ENCODE data around the gene KCNC1. TPM values are rescaled to one million over a fixed set of nuclear protein-coding genes. Genes with fewer than 3 reads are reported as not detected.

KCNC1 gene
- total and polyA plus RNA-seq, 2 experiments from 2014 or later, result 0.01 to 0.20 TPM

- H3K4me2 ChIP-seq, result no peak overlapping the region
- no peaks in the 10 kb centered on the region for H3K9me2 ChIP-seq (replicated peaks; ENCODE audit: insufficient read depth)
- H4K20me1 ChIP-seq (ENCODE audit: insufficient read depth, poor library complexity, severe bottlenecking), result no peaks in the 10 kb centered on the region
- H3K27ac ChIP-seq, result no peak overlapping the region
- no peaks in the 10 kb centered on the region for H3K9me3 ChIP-seq (ENCODE audit: low read depth)
- H3K36me3 ChIP-seq (replicated peaks; ENCODE audit: insufficient read depth, low read depth), result no peaks in the 10 kb centered on the region
- no peaks in the 10 kb centered on the region for H3K4me1 ChIP-seq (ENCODE audit: insufficient read depth)
- H2AFZ ChIP-seq, result no peak overlapping the region
- H3K79me2 ChIP-seq, result no peaks in the 10 kb centered on the region
- 95% methylated on average over 15 of the region's 15 CpGs for WGBS (ENCODE audit: low lambda C conversion rate, missing lambda C conversion rate)
- DNase-seq (ENCODE audit: low spot score), result no peak
- H3K4me3 ChIP-seq, result no peak overlapping the region
- TF ChIP-seq EZH2phosphoT487 (IDR thresholded peaks at IDR 0.05; ENCODE audit: low read depth, severe bottlenecking, unreplicated experiment) (no peak), CTCF (IDR thresholded peaks at IDR 0.05; ENCODE audit: poor library complexity) (no peak), EZH2 (IDR thresholded peaks at IDR 0.05; ENCODE audit: borderline replicate concordance) (no peak)
- no peaks in the 10 kb centered on the region for H3K27me3 ChIP-seq
Observed at GRCh38 chr11:17780668-17781067, 46.1 kb downstream of the KCNC1 start.

- H3K36me3 ChIP-seq (replicated peaks; ENCODE audit: insufficient read depth, low read depth), result no peaks in the 10 kb centered on the region
- H3K4me2 ChIP-seq, result no peak overlapping the region
- H3K4me1 ChIP-seq (ENCODE audit: insufficient read depth), result no peaks in the 10 kb centered on the region
- no peaks in the 10 kb centered on the region for H3K79me2 ChIP-seq
- no peak for TF ChIP-seq EZH2phosphoT487 (IDR thresholded peaks at IDR 0.05; ENCODE audit: low read depth, severe bottlenecking, unreplicated experiment)
- TF ChIP-seq CTCF (IDR thresholded peaks at IDR 0.05; ENCODE audit: poor library complexity), result no peak
- no peak for TF ChIP-seq EZH2 (IDR thresholded peaks at IDR 0.05; ENCODE audit: borderline replicate concordance)
- H3K27ac ChIP-seq, result no peak overlapping the region
- no peaks in the 10 kb centered on the region for H3K9me2 ChIP-seq (replicated peaks; ENCODE audit: insufficient read depth)
- no peaks in the 10 kb centered on the region for H4K20me1 ChIP-seq (ENCODE audit: insufficient read depth, poor library complexity, severe bottlenecking)
- no peak for DNase-seq (ENCODE audit: low spot score)
- WGBS (ENCODE audit: low lambda C conversion rate, missing lambda C conversion rate), result 85% methylated on average over 12 of the region's 12 CpGs
- H2AFZ ChIP-seq, result no peak overlapping the region
- no peaks in the 10 kb centered on the region for H3K9me3 ChIP-seq (ENCODE audit: low read depth)
- no peak overlapping the region for H3K4me3 ChIP-seq
- H3K27me3 ChIP-seq, result no peaks in the 10 kb centered on the region
Observed at GRCh38 chr11:17781221-17781620, 46.6 kb downstream of the KCNC1 start.

GRCh38 chr11:17781626-17782025, 47.0 kb downstream of the KCNC1 start:
- Histone ChIP-seq H3K4me1 (ENCODE audit: insufficient read depth) (no peaks in the 10 kb centered on the region), H2AFZ (no peak overlapping the region), H3K27me3 (no peaks in the 10 kb centered on the region), H3K9me2 (replicated peaks; ENCODE audit: insufficient read depth) (no peaks in the 10 kb centered on the region), H3K4me2 (no peak overlapping the region), H3K27ac (no peak overlapping the region), H3K36me3 (replicated peaks; ENCODE audit: insufficient read depth, low read depth) (no peaks in the 10 kb centered on the region), H3K9me3 (ENCODE audit: low read depth) (no peaks in the 10 kb centered on the region), H3K79me2 (no peaks in the 10 kb centered on the region), H4K20me1 (ENCODE audit: insufficient read depth, poor library complexity, severe bottlenecking) (no peaks in the 10 kb centered on the region), H3K4me3 (no peak overlapping the region)
- no peak for DNase-seq (ENCODE audit: low spot score)
- WGBS (ENCODE audit: low lambda C conversion rate, missing lambda C conversion rate), result 91% methylated on average over 12 of the region's 12 CpGs
- no peak for TF ChIP-seq CTCF (IDR thresholded peaks at IDR 0.05; ENCODE audit: poor library complexity)
- no peak for TF ChIP-seq EZH2phosphoT487 (IDR thresholded peaks at IDR 0.05; ENCODE audit: low read depth, severe bottlenecking, unreplicated experiment)

GRCh38 chr11:17782145-17782544, 47.6 kb downstream of the KCNC1 start:
- no peak for TF ChIP-seq EZH2 (IDR thresholded peaks at IDR 0.05; ENCODE audit: borderline replicate concordance)
- no peak for TF ChIP-seq CTCF (IDR thresholded peaks at IDR 0.05; ENCODE audit: poor library complexity)
- TF ChIP-seq EZH2phosphoT487 (IDR thresholded peaks at IDR 0.05; ENCODE audit: low read depth, severe bottlenecking, unreplicated experiment), result no peak
- 94% methylated on average over 12 of the region's 12 CpGs for WGBS (ENCODE audit: low lambda C conversion rate, missing lambda C conversion rate)
- no peaks in the 10 kb centered on the region for H4K20me1 ChIP-seq (ENCODE audit: insufficient read depth, poor library complexity, severe bottlenecking)
- no peaks in the 10 kb centered on the region for H3K36me3 ChIP-seq (replicated peaks; ENCODE audit: insufficient read depth, low read depth)
- H3K27ac ChIP-seq, result no peak overlapping the region
- no peak overlapping the region for H2AFZ ChIP-seq
- no peaks in the 10 kb centered on the region for H3K27me3 ChIP-seq
- no peaks in the 10 kb centered on the region for H3K9me3 ChIP-seq (ENCODE audit: low read depth)
- DNase-seq (ENCODE audit: low spot score), result no peak
- no peak overlapping the region for H3K4me2 ChIP-seq
- no peaks in the 10 kb centered on the region for H3K9me2 ChIP-seq (replicated peaks; ENCODE audit: insufficient read depth)
- H3K4me1 ChIP-seq (ENCODE audit: insufficient read depth), result no peaks in the 10 kb centered on the region
- no peaks in the 10 kb centered on the region for H3K79me2 ChIP-seq
- no peak overlapping the region for H3K4me3 ChIP-seq
